H9 (cell line): ENCODE measurements around the gene WDR70. TPM values are rescaled to one million over a fixed set of nuclear protein-coding genes. Genes with fewer than 3 reads are reported as not detected.

ENCODE experiments used
- DNase-seq: peaks from one replicate; pipeline ENCODE4 v3.0.0-alpha.2; 2017
- H2AFZ ChIP-seq: one replicate; pipeline ENCODE4 v1.6.1; 2013; ENCODE audit warnings: mild to moderate bottlenecking, low read length, control low read depth, moderate library complexity
- H2AK5ac ChIP-seq: 2 replicates; pipeline ENCODE4 v1.6.1; 2013; ENCODE audit warnings: low read length, control low read depth, mixed read lengths; ENCODE audit not compliant: insufficient read length
- H2BK120ac ChIP-seq: one replicate; pipeline ENCODE4 v1.6.1; 2013; ENCODE audit warnings: low read depth, mild to moderate bottlenecking, low read length, control low read depth, inconsistent platforms; ENCODE audit not compliant: poor library complexity, severe bottlenecking
- H2BK12ac ChIP-seq: 2 replicates; pipeline ENCODE4 v1.6.1; 2013; ENCODE audit warnings: low read length, control low read depth, mixed read lengths, low read depth; ENCODE audit not compliant: insufficient read length
- H2BK15ac ChIP-seq: 2 replicates; pipeline ENCODE4 v1.6.1; 2013; ENCODE audit warnings: low read depth, low read length, control low read depth
- H2BK20ac ChIP-seq: one replicate; pipeline ENCODE4 v1.6.1; 2013; ENCODE audit warnings: low read depth, mild to moderate bottlenecking, low read length, control low read depth, inconsistent platforms; ENCODE audit not compliant: poor library complexity, severe bottlenecking
- H2BK5ac ChIP-seq: 2 replicates; pipeline ENCODE4 v1.6.1; 2013; ENCODE audit warnings: low read length, control low read depth, mixed read lengths; ENCODE audit not compliant: insufficient read length
- H3K14ac ChIP-seq: 2 replicates; pipeline ENCODE4 v1.6.1; 2013; ENCODE audit warnings: low read length, control low read depth; ENCODE audit not compliant: insufficient read depth
- H3K18ac ChIP-seq: 2 replicates; pipeline ENCODE4 v1.6.1; 2013; ENCODE audit warnings: low read depth, mild to moderate bottlenecking, mixed read lengths, low read length, control low read depth; ENCODE audit not compliant: insufficient read length
- H3K23ac ChIP-seq: 2 replicates; pipeline ENCODE4 v1.6.1; 2013; ENCODE audit warnings: low read length, control low read depth, mixed read lengths, low read depth; ENCODE audit not compliant: insufficient read length
- H3K23me2 ChIP-seq: 2 replicates; pipeline ENCODE4 v1.6.1; 2013; ENCODE audit warnings: low read depth, mild to moderate bottlenecking, mixed read lengths, low read length, control low read depth; ENCODE audit not compliant: insufficient read length, poor library complexity, severe bottlenecking
- H3K27ac ChIP-seq: 2 replicates; pipeline ENCODE4 v1.5.1; 2013; ENCODE audit warnings: low read length, control low read depth, mixed read lengths, low read depth; ENCODE audit not compliant: insufficient read length
- H3K27me3 ChIP-seq: 2 replicates; pipeline ENCODE4 v1.6.1; 2013; ENCODE audit warnings: low read length, control low read depth, inconsistent platforms; ENCODE audit not compliant: insufficient read depth
- H3K4ac ChIP-seq: 2 replicates; pipeline ENCODE4 v1.6.1; 2013; ENCODE audit warnings: low read depth, mild to moderate bottlenecking, control low read depth, inconsistent platforms, low read length, moderate library complexity
- H3K4me1 ChIP-seq: 2 replicates; pipeline ENCODE4 v1.6.1; 2013; ENCODE audit warnings: low read length, control low read depth, inconsistent platforms; ENCODE audit not compliant: insufficient read depth
- H3K4me2 ChIP-seq: 2 replicates; pipeline ENCODE4 v1.6.1; 2013; ENCODE audit warnings: low read length, control low read depth, mixed read lengths; ENCODE audit not compliant: insufficient read length, insufficient read depth
- H3K56ac ChIP-seq: 2 replicates; pipeline ENCODE4 v1.6.1; 2013; ENCODE audit warnings: low read depth, mild to moderate bottlenecking, mixed read lengths, low read length, control low read depth; ENCODE audit not compliant: insufficient read length
- H3K79me1 ChIP-seq: 2 replicates; pipeline ENCODE4 v1.6.1; 2013; ENCODE audit warnings: low read depth, mild to moderate bottlenecking, moderate library complexity, low read length, control low read depth, inconsistent platforms; ENCODE audit not compliant: insufficient read depth, poor library complexity, severe bottlenecking
- H3K79me2 ChIP-seq: 2 replicates; pipeline ENCODE4 v1.6.1; 2013; ENCODE audit warnings: low read length, control low read depth, inconsistent platforms; ENCODE audit not compliant: insufficient read depth
- H3K9ac ChIP-seq: 2 replicates; pipeline ENCODE4 v1.6.1; 2013; ENCODE audit warnings: low read length, control low read depth, mixed read lengths; ENCODE audit not compliant: insufficient read length; ENCODE audit errors: extremely low read depth
- H3K9me3 ChIP-seq: one replicate; pipeline ENCODE4 v1.6.1; 2013; ENCODE audit warnings: low read depth, low read length, inconsistent platforms; ENCODE audit not compliant: control insufficient read depth
- H3T11ph ChIP-seq: one replicate; pipeline ENCODE4 v1.6.1; 2013; ENCODE audit warnings: mild to moderate bottlenecking, low read length, control low read depth, inconsistent platforms
- H4K20me1 ChIP-seq: one replicate; pipeline ENCODE4 v1.6.1; 2013; ENCODE audit not compliant: control insufficient read depth, insufficient read length, insufficient read depth
- H4K5ac ChIP-seq: 2 replicates; pipeline ENCODE4 v1.6.1; 2013; ENCODE audit warnings: low read depth, mild to moderate bottlenecking, mixed read lengths, low read length, control low read depth; ENCODE audit not compliant: insufficient read length
- H4K8ac ChIP-seq: replicated peaks from 2 replicates; pipeline ENCODE4 v1.6.1; 2013; ENCODE audit warnings: low read length, control low read depth, mixed read lengths, low read depth; ENCODE audit not compliant: insufficient read length
- H4K91ac ChIP-seq: 2 replicates; pipeline ENCODE4 v1.6.1; 2013; ENCODE audit warnings: low read depth, mild to moderate bottlenecking, moderate library complexity, mixed read lengths, low read length, control low read depth; ENCODE audit not compliant: insufficient read length
- H3K27ac Mint-ChIP-seq, 3 experiments: 2 replicates in 2 of 3; 3 replicates in 1 of 3; pipeline ENCODE4 v1.8.0; 2020 to 2021; ENCODE audit warnings: mixed read lengths in 3 of 3, mild to moderate bottlenecking in 1 of 3, moderate library complexity in 1 of 3
- H3K27me3 Mint-ChIP-seq: 2 replicates; pipeline ENCODE4 v1.8.0; 2021; ENCODE audit warnings: low read depth, mild to moderate bottlenecking, moderate library complexity, mixed read lengths
- H3K36me3 Mint-ChIP-seq, 3 experiments: 2 replicates in 2 of 3; 3 replicates in 1 of 3; pipeline ENCODE4 v1.8.0; 2020 to 2021; ENCODE audit warnings: low read depth in 3 of 3, mixed read lengths in 3 of 3; ENCODE audit not compliant: insufficient read depth in 1 of 3
- H3K4me1 Mint-ChIP-seq, 2 experiments: 2 replicates each; pipeline ENCODE4 v1.8.0; 2020; ENCODE audit warnings: mixed read lengths in 2 of 2
- H3K4me3 Mint-ChIP-seq, 2 experiments: 2 replicates in 1 of 2; 3 replicates in 1 of 2; pipeline ENCODE4 v1.8.0; 2020 to 2021; ENCODE audit warnings: mild to moderate bottlenecking in 2 of 2, mixed read lengths in 2 of 2, moderate library complexity in 1 of 2
- H3K9me3 Mint-ChIP-seq, 2 experiments: 2 replicates in 1 of 2; 3 replicates in 1 of 2; pipeline ENCODE4 v1.8.0; 2020; ENCODE audit warnings: mild to moderate bottlenecking in 2 of 2, mixed read lengths in 2 of 2, moderate library complexity in 1 of 2
- WGBS: extraction: QIAGEN DNeasy Blood & Tissue Kit; methylation state at CpG from one replicate; pipeline ENCODE4 v1.1.7; 2013; ENCODE audit warnings: missing lambda C conversion rate, low lambda C conversion rate, mixed read lengths; ENCODE audit not compliant: insufficient read length; ENCODE audit errors: extremely low coverage; 5-methylcytosine and 5-hydroxymethylcytosine counted together
- total RNA-seq: library from RNA; stranded (reverse); gene quantifications from 2 replicates; pipeline ENCODE4 v1.2.1, GENCODE V29; 2021
- TF ChIP-seq, protein P1 (sequence below): fragments of 200-600 bp; sonication (generic); conservative IDR thresholded peaks from 3 replicates; pipeline ENCODE4 v1.8.0; 2021; ENCODE audit warnings: antibody characterized with exemption, mild to moderate bottlenecking

The WDR70 gene
- total RNA-seq, 1 experiment from 2014 or later: 38.1 TPM

- Histone ChIP-seq H3K27me3 (no peaks in the 10 kb centered on the region), H3K23me2 (no peaks in the 10 kb centered on the region), H2BK12ac (no peak overlapping the region), H3K4me2 (no peak overlapping the region), H3K18ac (no peak overlapping the region), H4K20me1 (no peaks in the 10 kb centered on the region), H4K91ac (no peak overlapping the region), H3T11ph (no peak overlapping the region), H3K4me1 (no peaks in the 10 kb centered on the region), H3K9me3 (no peaks in the 10 kb centered on the region), H4K8ac (no peak overlapping the region), H2BK5ac (no peak overlapping the region), H4K5ac (no peak overlapping the region), H2AK5ac (no peak overlapping the region), H3K4ac (no peak overlapping the region), H3K27ac (no peak overlapping the region), H3K79me2 (no peaks in the 10 kb centered on the region), H3K23ac (no peak overlapping the region), H2BK20ac (no peak overlapping the region), H2AFZ (no peak overlapping the region), H3K9ac (no peak overlapping the region), H3K14ac (no peak overlapping the region), H3K79me1 (no peaks in the 10 kb centered on the region), H3K56ac (no peak overlapping the region), H2BK120ac (no peak overlapping the region), H2BK15ac (no peak overlapping the region)
- H3K27me3 Mint-ChIP-seq: no peaks in the 10 kb centered on the region
- DNase-seq: no peak
- WGBS: no CpG with 5 or more reads among the region's 2 CpGs
- no peaks in the 10 kb centered on the region for H3K36me3 Mint-ChIP-seq
- H3K4me3 Mint-ChIP-seq: no peak overlapping the region
- no peaks in the 10 kb centered on the region for H3K9me3 Mint-ChIP-seq
- TF ChIP-seq, protein P1, sequence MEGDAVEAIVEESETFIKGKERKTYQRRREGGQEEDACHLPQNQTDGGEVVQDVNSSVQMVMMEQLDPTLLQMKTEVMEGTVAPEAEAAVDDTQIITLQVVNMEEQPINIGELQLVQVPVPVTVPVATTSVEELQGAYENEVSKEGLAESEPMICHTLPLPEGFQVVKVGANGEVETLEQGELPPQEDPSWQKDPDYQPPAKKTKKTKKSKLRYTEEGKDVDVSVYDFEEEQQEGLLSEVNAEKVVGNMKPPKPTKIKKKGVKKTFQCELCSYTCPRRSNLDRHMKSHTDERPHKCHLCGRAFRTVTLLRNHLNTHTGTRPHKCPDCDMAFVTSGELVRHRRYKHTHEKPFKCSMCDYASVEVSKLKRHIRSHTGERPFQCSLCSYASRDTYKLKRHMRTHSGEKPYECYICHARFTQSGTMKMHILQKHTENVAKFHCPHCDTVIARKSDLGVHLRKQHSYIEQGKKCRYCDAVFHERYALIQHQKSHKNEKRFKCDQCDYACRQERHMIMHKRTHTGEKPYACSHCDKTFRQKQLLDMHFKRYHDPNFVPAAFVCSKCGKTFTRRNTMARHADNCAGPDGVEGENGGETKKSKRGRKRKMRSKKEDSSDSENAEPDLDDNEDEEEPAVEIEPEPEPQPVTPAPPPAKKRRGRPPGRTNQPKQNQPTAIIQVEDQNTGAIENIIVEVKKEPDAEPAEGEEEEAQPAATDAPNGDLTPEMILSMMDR: no peak
- 0 out of 4 replicates have a peak, but pooled peaks cover 2 to 3% of the 10 kb centered on the region in 2 experiments for H3K4me1 Mint-ChIP-seq
- H3K27ac Mint-ChIP-seq: no peak overlapping the region
Measured at GRCh38 chr5:37580106-37580505, 201.0 kb downstream of the WDR70 start.
